Brain microvascular endothelial cell (primary cell): ENCODE measurements around the gene TNFRSF11A.

Source experiments
- DNase-seq: peaks from one replicate; pipeline ENCODE4 v3.0.0-alpha.2; 2020
- H3K27ac ChIP-seq: fragments of 250-450 bp; sonication (Bioruptor Pico); 2 replicates; pipeline ENCODE4 v1.5.1; 2020; ENCODE audit warnings: mild to moderate bottlenecking, moderate library complexity
- H3K27me3 ChIP-seq: fragments of 250-450 bp; sonication (Bioruptor Pico); replicated peaks from 2 replicates; pipeline ENCODE4 v1.5.1; 2020; ENCODE audit warnings: mild to moderate bottlenecking
- H3K36me3 ChIP-seq: fragments of 250-450 bp; sonication (Bioruptor Pico); replicated peaks from 2 replicates; pipeline ENCODE4 v1.5.1; 2020; ENCODE audit warnings: mild to moderate bottlenecking
- H3K4me3 ChIP-seq: 2 replicates; pipeline ENCODE4 v1.5.1; 2011; ENCODE audit warnings: low read depth, mild to moderate bottlenecking, control low read depth, low read length, moderate library complexity
- CTCF ChIP-seq: IDR thresholded peaks from 2 replicates; pipeline ENCODE4 v1.5.1; 2011; ENCODE audit warnings: low read depth, mild to moderate bottlenecking, moderate library complexity, low read length, control low read depth, inconsistent platforms; ENCODE audit errors: missing control alignments
- in situ Hi-C: cut with HindIII; loops from 2 replicates; pipeline ENCODE4 v1.10.0; 2017; ENCODE audit warnings: low sequenced_read_pairs, low pct_ligation_motif_present

Gene TNFRSF11A

GRCh38 chr18:62403120-62403519 is 78.0 kb downstream of the TNFRSF11A start:
- DNase-seq, result no peak
- TF ChIP-seq CTCF, result no peak

GRCh38 chr18:62404881-62405280 is 79.8 kb downstream of the TNFRSF11A start:
- no peak for DNase-seq
- H3K36me3 ChIP-seq, result no peaks in the 10 kb centered on the region
- TF ChIP-seq CTCF, result no peak
- H3K27ac ChIP-seq, result no peak overlapping the region
- H3K27me3 ChIP-seq, result no peaks in the 10 kb centered on the region
- in situ Hi-C loops, result no loop called here
- H3K4me3 ChIP-seq, result no peak overlapping the region

More at GRCh38 chr18:62403120-62403519, 78.0 kb downstream of the TNFRSF11A start:
- Histone ChIP-seq H3K36me3 (no peaks in the 10 kb centered on the region), H3K4me3 (no peak overlapping the region), H3K27ac (no peak overlapping the region), H3K27me3 (no peaks in the 10 kb centered on the region)
- in situ Hi-C loops, result no loop called here

- no peak for TF ChIP-seq CTCF
- no peaks in the 10 kb centered on the region for H3K27me3 ChIP-seq
- H3K4me3 ChIP-seq, result no peak overlapping the region
- H3K27ac ChIP-seq, result no peak overlapping the region
- H3K36me3 ChIP-seq, result no peaks in the 10 kb centered on the region
- in situ Hi-C loops, result no loop called here
- no peak for DNase-seq
These were observed 82.5 kb downstream of the TNFRSF11A start for GRCh38 chr18:62407660-62408059.

GRCh38 chr18:62409821-62410220 is 84.7 kb downstream of the TNFRSF11A start:
- Histone ChIP-seq H3K4me3 (no peak overlapping the region), H3K27me3 (no peaks in the 10 kb centered on the region), H3K36me3 (no peaks in the 10 kb centered on the region), H3K27ac (no peak overlapping the region)
- TF ChIP-seq CTCF, result no peak
- in situ Hi-C loops, result no loop called here
- DNase-seq, result no peak

- no peaks in the 10 kb centered on the region for H3K36me3 ChIP-seq
- no peak for DNase-seq
- no peak overlapping the region for H3K4me3 ChIP-seq
- no peak for TF ChIP-seq CTCF
- no peak overlapping the region for H3K27ac ChIP-seq
- no peaks in the 10 kb centered on the region for H3K27me3 ChIP-seq
- in situ Hi-C loops, result no loop called here
These were observed 87.3 kb downstream of the TNFRSF11A start for GRCh38 chr18:62412231-62412979.

- no peaks in the 10 kb centered on the region for H3K36me3 ChIP-seq
- no peak for TF ChIP-seq CTCF
- no peak for DNase-seq
- in situ Hi-C loops, result no loop called here
- no peaks in the 10 kb centered on the region for H3K27me3 ChIP-seq
- no peak overlapping the region for H3K27ac ChIP-seq
- H3K4me3 ChIP-seq, result no peak overlapping the region
These were observed 88.1 kb downstream of the TNFRSF11A start for GRCh38 chr18:62413206-62413605.
